GM19397 (cell line): ENCODE results near the gene CTNNBIP1.

Source experiments
- ATAC-seq: cut with Tn5 transposase; IDR thresholded peaks from one replicate; pipeline ENCODE4 v1.9.1; 2021; ENCODE audit warnings: mild to moderate bottlenecking, moderate library complexity; ENCODE audit not compliant: unreplicated experiment

Gene CTNNBIP1

DNA sequence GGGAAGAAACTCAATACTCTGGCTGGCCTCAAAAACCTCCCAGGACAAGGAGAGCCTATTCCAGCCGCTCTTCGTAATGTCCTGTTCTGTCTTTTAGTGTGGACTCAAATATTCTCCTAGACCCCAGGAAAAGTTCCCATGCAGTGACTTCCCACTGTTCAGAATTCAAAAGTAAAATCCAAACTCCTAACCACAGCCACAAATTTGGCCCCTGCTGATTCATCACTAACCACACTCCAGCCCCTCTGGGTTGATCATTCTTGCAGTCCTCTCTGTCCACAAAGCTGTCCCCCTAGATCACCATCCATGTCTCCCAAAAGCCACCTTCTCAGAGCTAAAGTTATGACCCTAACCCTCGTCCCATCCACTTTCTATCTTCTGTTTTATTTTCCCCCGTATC is 5.1 kb downstream of the CTNNBIP1 start:
- no peak for ATAC-seq

GRCh38 chr1:9904596-9904995 is 5.5 kb downstream of the CTNNBIP1 start:
- no peak for ATAC-seq

- ATAC-seq, result no peak
These were observed 6.1 kb downstream of the CTNNBIP1 start for GRCh38 chr1:9903801-9904527.

GRCh38 chr1:9902060-9902452 is 8.0 kb downstream of the CTNNBIP1 start:
- ATAC-seq, result no peak

DNA sequence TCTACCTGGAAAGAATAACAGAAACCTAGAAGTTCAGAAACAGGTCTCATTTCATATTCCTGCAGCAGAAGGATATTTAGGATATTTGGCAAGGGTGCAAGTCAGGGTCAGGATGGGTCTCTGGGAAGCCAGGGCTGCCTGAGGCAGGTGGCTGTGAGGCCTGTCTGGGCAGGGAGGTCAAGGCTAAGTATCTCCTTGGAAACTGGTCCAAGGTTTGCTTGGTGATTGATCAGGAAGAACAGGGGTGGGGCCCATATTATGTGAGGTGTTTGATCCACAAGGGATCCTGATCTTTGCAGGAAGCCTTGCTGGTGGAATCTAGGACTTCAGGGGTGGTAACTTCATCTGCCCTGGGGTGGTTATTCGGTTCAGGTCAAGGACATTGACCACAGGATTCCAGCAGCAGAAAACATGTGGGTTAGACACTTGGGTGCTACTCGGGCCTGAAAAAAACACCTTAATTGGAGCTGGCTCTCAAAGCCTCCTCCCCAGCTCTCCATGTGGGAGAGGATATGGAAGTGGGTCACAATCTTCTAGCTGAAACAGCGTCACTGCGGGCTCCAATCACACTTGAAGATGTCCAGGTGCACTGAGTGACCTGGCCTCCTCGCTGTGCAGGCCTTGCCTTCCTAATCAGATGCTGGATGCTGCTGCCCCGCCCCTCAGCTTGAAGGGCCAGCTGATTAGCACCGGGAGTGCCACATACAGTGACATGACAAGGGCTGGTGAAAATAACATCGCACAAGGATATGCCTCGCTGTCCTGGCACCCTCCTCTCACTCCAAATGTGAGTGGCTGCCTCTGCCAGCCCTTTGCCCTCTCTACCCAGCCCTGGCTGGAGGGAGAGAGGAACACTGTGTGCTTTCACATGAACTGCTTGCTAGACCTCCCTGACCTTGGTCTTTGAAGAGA is 8.7 kb downstream of the CTNNBIP1 start:
- ATAC-seq, result no peak

- no peak for ATAC-seq
These were observed 9.7 kb downstream of the CTNNBIP1 start for GRCh38 chr1:9900142-9901043.

DNA sequence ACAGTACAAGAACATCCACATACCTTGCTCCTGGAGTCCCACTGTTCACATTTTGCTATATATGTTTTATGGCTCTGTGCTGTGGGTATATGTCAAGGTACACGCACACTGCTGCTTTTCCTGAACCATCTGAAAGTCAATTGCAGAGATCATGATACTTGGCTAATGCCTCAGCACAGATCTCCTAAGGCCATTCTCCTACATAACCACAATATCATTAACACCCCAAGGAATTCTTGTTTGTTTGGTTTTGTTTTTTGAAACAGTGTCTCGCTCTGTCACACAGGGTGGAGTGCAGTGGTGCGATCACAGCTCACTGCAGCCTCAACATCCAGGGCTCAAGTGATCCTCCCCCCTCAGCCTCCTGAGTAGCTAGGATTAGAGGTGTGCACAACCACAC is 16.0 kb downstream of the CTNNBIP1 start:
- ATAC-seq, result no peak

GRCh38 chr1:9892563-9893528 is 17.2 kb downstream of the CTNNBIP1 start:
- ATAC-seq, result no peak

DNA sequence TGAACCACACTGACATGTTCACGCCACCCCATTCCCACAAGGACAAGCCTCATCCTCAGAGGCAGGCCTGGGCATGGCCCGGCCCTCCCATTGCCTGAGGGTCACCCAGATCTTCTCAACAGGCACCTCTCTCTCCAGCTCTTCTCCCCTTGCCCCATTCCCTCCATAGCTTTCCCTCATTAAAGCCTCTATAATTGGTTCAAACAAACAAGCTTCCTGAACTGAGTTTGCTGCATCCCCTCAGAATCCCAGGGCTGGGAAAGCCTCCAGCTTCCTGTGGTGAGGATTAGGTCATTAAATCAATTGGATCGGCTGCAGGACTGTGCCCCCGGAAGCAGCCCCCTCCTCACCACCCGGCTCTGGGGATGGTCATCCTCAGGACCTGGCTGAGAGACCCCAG is 18.9 kb downstream of the CTNNBIP1 start:
- no peak for ATAC-seq

- ATAC-seq, result no peak
These were observed 19.8 kb downstream of the CTNNBIP1 start for GRCh38 chr1:9890224-9890731.

- ATAC-seq, result no peak
These were observed 20.7 kb downstream of the CTNNBIP1 start for GRCh38 chr1:9889411-9889810.

- ATAC-seq, result no peak
These were observed 21.2 kb downstream of the CTNNBIP1 start for GRCh38 chr1:9888886-9889285.

GRCh38 chr1:9887070-9887469 is 23.0 kb downstream of the CTNNBIP1 start:
- no peak for ATAC-seq

DNA sequence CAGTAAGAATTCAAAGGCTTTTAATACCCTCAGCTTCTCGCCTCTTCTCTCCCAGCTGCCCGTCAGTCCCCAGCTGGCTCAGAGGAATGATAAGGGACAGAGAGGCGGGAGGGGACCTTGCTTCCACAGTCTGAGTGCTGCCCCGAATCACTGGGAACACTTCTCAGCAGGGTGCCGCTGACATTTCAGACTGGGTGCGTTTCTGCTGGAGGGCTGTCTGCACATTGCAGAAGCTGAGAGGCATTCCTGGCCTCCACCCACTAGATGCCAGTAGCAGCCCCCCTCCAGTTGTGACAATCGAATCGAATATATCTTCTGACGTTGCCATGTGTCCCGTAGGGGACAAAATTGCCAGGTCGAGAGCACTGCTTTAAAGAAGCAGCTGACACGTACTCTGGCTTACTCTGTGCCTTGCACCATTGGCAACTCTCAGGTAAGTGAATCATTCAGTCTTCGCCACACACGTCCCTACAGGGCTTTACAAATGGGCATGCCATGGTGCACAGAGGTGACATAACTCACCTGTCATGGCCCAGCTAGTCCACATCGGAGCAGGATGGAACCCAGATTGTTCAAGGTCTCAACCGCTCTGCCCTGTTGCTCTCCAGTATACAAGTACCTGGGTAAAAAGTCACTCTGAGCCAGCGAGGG is 23.9 kb downstream of the CTNNBIP1 start:
- ATAC-seq, result no peak

GRCh38 chr1:9884805-9885204 is 25.3 kb downstream of the CTNNBIP1 start:
- no peak for ATAC-seq

- no peak for ATAC-seq
These were observed 26.3 kb downstream of the CTNNBIP1 start for GRCh38 chr1:9883585-9884449.

DNA sequence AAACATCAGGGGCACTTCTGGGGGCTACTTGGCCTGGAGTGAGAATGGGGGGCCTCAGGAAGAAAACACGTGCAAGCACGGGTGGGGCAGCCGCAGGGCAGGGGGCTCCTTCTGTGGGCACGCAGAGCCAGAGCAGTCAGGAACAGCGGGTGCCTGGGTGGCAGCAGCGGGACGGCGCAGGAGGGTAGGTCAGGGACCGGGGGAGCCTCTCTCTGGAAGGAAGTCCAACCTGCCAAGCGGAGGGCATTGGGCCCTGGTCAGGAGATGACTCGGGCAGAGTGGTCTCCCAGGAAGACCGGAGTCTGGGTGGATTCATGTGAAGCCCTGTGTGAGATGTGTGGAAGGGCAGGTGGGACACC is 27.1 kb downstream of the CTNNBIP1 start:
- no peak for ATAC-seq

DNA sequence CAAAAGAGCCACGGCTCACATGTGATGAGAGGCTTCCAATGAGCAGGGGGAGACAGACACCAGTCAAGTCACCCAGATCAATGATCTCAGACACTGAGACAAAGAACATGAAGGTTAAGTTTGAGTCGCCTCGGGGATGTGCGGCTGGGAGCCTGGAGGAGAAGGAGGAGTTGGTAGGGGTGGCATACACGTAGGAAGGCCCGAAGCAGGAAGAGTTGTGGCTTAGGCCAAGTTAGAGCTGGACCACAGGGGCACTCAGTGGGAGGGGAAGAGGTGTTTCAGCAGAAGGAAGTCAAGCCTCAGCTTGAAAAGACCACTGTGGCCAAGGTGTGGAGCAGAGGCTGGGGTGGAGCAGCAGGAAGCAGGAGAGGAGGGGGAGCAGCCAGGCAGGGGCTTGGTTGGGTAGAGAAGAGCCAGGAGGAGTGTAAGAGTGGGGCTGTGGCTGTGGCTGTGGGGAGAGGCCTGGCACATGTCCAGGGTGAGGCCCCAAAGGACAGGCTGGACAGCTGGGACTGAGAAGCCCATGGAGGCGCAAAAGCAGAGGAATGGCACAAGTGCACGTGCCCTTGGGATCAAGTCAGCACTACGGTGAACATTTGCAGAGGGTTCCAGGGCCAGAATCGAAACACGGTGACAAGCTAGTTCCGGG is 27.6 kb downstream of the CTNNBIP1 start:
- ATAC-seq, result no peak
